B cell (primary cell): ENCODE data around the gene HK2. TPM values are rescaled to one million over a fixed set of nuclear protein-coding genes. Genes with fewer than 3 reads are reported as not detected.

ENCODE experiments used
- ATAC-seq: fragments of 200-7000 bp; cut with Tn5 transposase; one replicate; pipeline ENCODE4 v1.10.0; 2021; ENCODE audit warnings: low read depth, mild to moderate bottlenecking, moderate number of reproducible peaks, moderate library complexity
- CTCF ChIA-PET: fragments of 350-600 bp; sonication (Branson Sonifier 250); formaldehyde crosslinking; loops from one replicate; lab custom pipeline; 2021; ENCODE audit warnings: antibody characterized with exemption, inconsistent platforms; lab: Charles Lee
- POLR2A ChIA-PET: fragments of 350-600 bp; sonication (Branson Sonifier 250); formaldehyde crosslinking; loops from one replicate; lab custom pipeline; 2021; ENCODE audit warnings: antibody characterized with exemption; lab: Charles Lee
- DNase-seq: peaks from one replicate; pipeline ENCODE4 v3.0.0; 2013
- H2AFZ ChIP-seq: 2 replicates; pipeline ENCODE4 v1.6.1; 2012; ENCODE audit warnings: mild to moderate bottlenecking, low read depth, low read length; ENCODE audit not compliant: insufficient read depth, poor library complexity, severe bottlenecking
- H3K27ac ChIP-seq, 2 donors: 1 replicate in 1 of 2; 2 replicates in 1 of 2; pipeline ENCODE4 v1.5.1; 2012 to 2013; ENCODE audit warnings: low read length in 2 of 2, mild to moderate bottlenecking in 2 of 2, moderate library complexity in 1 of 2
- H3K27me3 ChIP-seq, 4 experiments: fragments of 200-600 bp in 1 of 4; sonication (generic) in 1 of 4; replicated peaks in 1 of 4; 1 replicate in 2 of 4; 2 replicates in 2 of 4; pipeline versions ENCODE4 v1.6.1 to v1.7.0; 2013 to 2016; ENCODE audit warnings: low read length in 3 of 4, mild to moderate bottlenecking in 2 of 4, mixed read lengths in 1 of 4, moderate library complexity in 1 of 4; ENCODE audit not compliant: insufficient read depth in 4 of 4, control insufficient read depth in 3 of 4; ENCODE audit errors: control extremely low read depth in 1 of 4
- H3K36me3 ChIP-seq, 2 experiments: replicated peaks in 1 of 2; 1 replicate in 1 of 2; 2 replicates in 1 of 2; pipeline versions ENCODE4 v1.6.1 to v1.7.1; 2013; ENCODE audit warnings: low read length in 1 of 2; ENCODE audit not compliant: insufficient read depth in 2 of 2, control insufficient read depth in 1 of 2; ENCODE audit errors: control extremely low read depth in 1 of 2, extremely low read depth in 1 of 2
- H3K4me1 ChIP-seq, 2 donors: fragments of 200-600 bp in 1 of 2; sonication (generic) in 1 of 2; 1 replicate in 1 of 2; 2 replicates in 1 of 2; pipeline versions ENCODE4 v1.5.1 to v1.6.1; 2013 to 2017; ENCODE audit warnings: low read length in 2 of 2; ENCODE audit not compliant: control insufficient read depth in 2 of 2, insufficient read depth in 2 of 2
- H3K4me2 ChIP-seq: replicated peaks from 2 replicates; pipeline ENCODE3; 2012; ENCODE audit warnings: mild to moderate bottlenecking, low read depth, low read length; ENCODE audit not compliant: poor library complexity, severe bottlenecking
- H3K4me3 ChIP-seq, 5 experiments: fragments of 200-600 bp in 1 of 5; sonication (generic) in 1 of 5; 1 replicate in 3 of 5; 2 replicates in 2 of 5; pipeline versions ENCODE4 v1.5.1 to v1.7.0; 2011 to 2016; ENCODE audit warnings: low read length in 4 of 5, mild to moderate bottlenecking in 4 of 5, low read depth in 2 of 5, control low read depth in 1 of 5, moderate library complexity in 1 of 5; ENCODE audit not compliant: insufficient read depth in 1 of 5; ENCODE audit errors: control extremely low read depth in 1 of 5, extremely low read depth in 1 of 5
- H3K79me2 ChIP-seq: fragments of 200-600 bp; sonication (generic); one replicate; pipeline ENCODE4 v1.6.0; 2016; ENCODE audit warnings: low read length; ENCODE audit not compliant: control insufficient read depth, insufficient read depth
- H3K9ac ChIP-seq: fragments of 200-600 bp; sonication (generic); 2 replicates; pipeline ENCODE4 v1.6.1; 2017; ENCODE audit warnings: mild to moderate bottlenecking, low read length, moderate library complexity
- H3K9me3 ChIP-seq, 3 donors: one replicate each; pipeline versions ENCODE4 v1.6.1 to v1.7.1; 2013; ENCODE audit warnings: low read length in 2 of 3; ENCODE audit not compliant: control insufficient read depth in 2 of 3, insufficient read depth in 1 of 3; ENCODE audit errors: control extremely low read depth in 1 of 3
- H4K20me1 ChIP-seq: 2 replicates; pipeline ENCODE4 v1.6.0; 2012; ENCODE audit warnings: mild to moderate bottlenecking, low read length; ENCODE audit not compliant: insufficient read depth, control insufficient read depth, poor library complexity, severe bottlenecking
- H3K27ac Mint-ChIP-seq: one replicate; pipeline ENCODE4 v1.8.0; 2021; ENCODE audit warnings: mixed read lengths
- H3K27me3 Mint-ChIP-seq: one replicate; pipeline ENCODE4 v1.8.0; 2021; ENCODE audit warnings: mixed read lengths
- H3K4me1 Mint-ChIP-seq: one replicate; pipeline ENCODE4 v1.8.0; 2021; ENCODE audit warnings: mixed read lengths
- H3K4me3 Mint-ChIP-seq: one replicate; pipeline ENCODE4 v1.8.0; 2021; ENCODE audit warnings: mixed read lengths
- H3K9me3 Mint-ChIP-seq: one replicate; pipeline ENCODE4 v1.8.0; 2022; ENCODE audit warnings: mixed read lengths; ENCODE audit not compliant: insufficient read depth
- EZH2 ChIP-seq: IDR thresholded peaks from 2 replicates; pipeline ENCODE4 v1.6.1; 2012; ENCODE audit warnings: borderline replicate concordance, low read depth, mild to moderate bottlenecking, moderate library complexity, low read length; ENCODE audit not compliant: insufficient read depth, poor library complexity, severe bottlenecking
- WGBS: methylation state at CpG from one replicate; pipeline ENCODE4 v1.1.5; 2013; ENCODE audit warnings: missing lambda C conversion rate; ENCODE audit not compliant: insufficient coverage; 5-methylcytosine and 5-hydroxymethylcytosine counted together
- intact Hi-C: fragments of 100-400 bp; cut with micrococcal nuclease; formaldehyde crosslinking; loops from one replicate; pipeline ENCODE4 v1.10.0; 2022
- polyA plus RNA-seq: library from polyadenylated mRNA; depleted of rRNA; stranded (reverse); fragments of >200 nt; gene quantifications from 2 replicates; pipeline ENCODE4 v1.2.3, GENCODE V29; 2012
- total RNA-seq, 2 donors: library from RNA; stranded (reverse); fragments of 120-200 nt in 1 of 2; gene quantifications; 1 replicate in 1 of 2; 2 replicates in 1 of 2; pipeline versions ENCODE4 v1.2.3 to v1.2.4, GENCODE V29; 2013 to 2022
- TF ChIP-seq, protein P1 (sequence below): fragments of 200-600 bp; IDR thresholded peaks from one replicate; pipeline ENCODE4 v1.8.0; 2022; ENCODE audit warnings: antibody characterized with exemption, mild to moderate bottlenecking

The HK2 gene
- total and polyA plus RNA-seq, 2 donors (not counting 1 experiment from before 2014, with no cell fraction given) = 5.0 to 5.7 TPM

DNA sequence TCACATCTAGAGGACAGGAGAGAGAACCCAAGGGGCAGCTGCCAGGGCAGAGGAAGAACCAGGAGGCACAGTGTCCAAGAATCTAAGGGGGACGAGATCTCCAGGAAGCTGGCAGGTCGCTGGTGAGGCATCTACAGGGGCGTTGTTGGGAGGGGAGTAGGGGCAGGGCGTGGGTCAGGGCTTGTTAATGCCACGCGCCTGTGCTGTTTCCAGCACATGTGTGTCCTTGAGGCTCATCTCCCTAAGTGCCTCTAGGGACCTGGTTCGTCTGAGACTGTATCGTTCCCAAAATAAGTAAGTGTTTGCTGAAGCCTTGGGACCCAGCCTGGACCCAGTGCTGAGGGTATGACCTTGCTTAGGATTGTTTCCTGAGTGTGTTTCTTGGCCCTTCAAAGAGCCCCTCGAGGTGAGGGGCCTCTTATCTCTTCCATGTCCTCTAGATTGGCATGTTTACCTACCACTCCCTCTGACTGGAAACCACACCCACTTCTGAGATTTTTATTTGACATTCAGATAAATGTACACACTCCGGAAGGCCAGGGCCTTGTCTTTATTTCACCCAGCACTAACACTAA is 22.2 kb downstream of the HK2 start:
- no peak for DNase-seq
- Mint-ChIP-seq H3K4me3 (no peak overlapping the region), H3K27me3 (no peaks in the 10 kb centered on the region), H3K9me3 (no peaks in the 10 kb centered on the region), H3K4me1 (peaks cover 11% of the 10 kb centered on the region), H3K27ac (no peak overlapping the region)
- Histone ChIP-seq H3K9me3 (no peaks in the 10 kb centered on the region), H3K4me3 (no peak overlapping the region), H3K4me1 (peaks cover 12 to 14% of the 10 kb centered on the region in 2 donors), H3K4me2 (no peak overlapping the region), H3K79me2 (peaks cover 66% of the 10 kb centered on the region), H3K36me3 (peaks cover 2 to 22% of the 10 kb centered on the region in 2 experiments), H2AFZ (no peak overlapping the region), H3K27ac (no peak overlapping the region), H3K27me3 (no peaks in the 10 kb centered on the region), H4K20me1 (no peaks in the 10 kb centered on the region), H3K9ac (no peak overlapping the region)
- no peak for TF ChIP-seq EZH2
- TF ChIP-seq, protein P1, sequence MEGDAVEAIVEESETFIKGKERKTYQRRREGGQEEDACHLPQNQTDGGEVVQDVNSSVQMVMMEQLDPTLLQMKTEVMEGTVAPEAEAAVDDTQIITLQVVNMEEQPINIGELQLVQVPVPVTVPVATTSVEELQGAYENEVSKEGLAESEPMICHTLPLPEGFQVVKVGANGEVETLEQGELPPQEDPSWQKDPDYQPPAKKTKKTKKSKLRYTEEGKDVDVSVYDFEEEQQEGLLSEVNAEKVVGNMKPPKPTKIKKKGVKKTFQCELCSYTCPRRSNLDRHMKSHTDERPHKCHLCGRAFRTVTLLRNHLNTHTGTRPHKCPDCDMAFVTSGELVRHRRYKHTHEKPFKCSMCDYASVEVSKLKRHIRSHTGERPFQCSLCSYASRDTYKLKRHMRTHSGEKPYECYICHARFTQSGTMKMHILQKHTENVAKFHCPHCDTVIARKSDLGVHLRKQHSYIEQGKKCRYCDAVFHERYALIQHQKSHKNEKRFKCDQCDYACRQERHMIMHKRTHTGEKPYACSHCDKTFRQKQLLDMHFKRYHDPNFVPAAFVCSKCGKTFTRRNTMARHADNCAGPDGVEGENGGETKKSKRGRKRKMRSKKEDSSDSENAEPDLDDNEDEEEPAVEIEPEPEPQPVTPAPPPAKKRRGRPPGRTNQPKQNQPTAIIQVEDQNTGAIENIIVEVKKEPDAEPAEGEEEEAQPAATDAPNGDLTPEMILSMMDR = no peak
- 83% methylated on average over 8 of the region's 10 CpGs for WGBS
- ChIA-PET POLR2A (no interaction called here), CTCF (no interaction called here)
- no peak for ATAC-seq
- intact Hi-C loops = no loop called here

DNA sequence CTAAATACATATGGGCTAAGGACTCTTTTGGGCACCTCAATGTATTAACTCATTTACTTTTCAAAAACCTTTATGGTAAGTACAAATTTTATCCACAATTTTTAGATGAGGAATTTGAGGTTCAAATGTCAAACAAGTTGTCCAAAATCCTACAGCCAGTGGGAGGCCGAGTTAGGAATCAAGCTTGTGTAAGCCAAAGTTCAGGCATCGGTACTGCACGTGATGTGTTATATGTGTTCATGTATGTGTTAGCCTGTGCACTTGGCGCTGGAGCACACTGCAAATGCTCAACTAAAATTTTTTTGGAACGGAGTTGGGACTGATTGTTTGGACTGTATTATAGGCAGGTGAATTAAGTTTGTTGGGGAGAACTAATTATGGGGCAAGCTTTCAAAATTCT is 22.7 kb downstream of the HK2 start:
- Histone ChIP-seq H3K9me3 (no peaks in the 10 kb centered on the region), H2AFZ (no peak overlapping the region), H3K9ac (no peak overlapping the region), H4K20me1 (no peaks in the 10 kb centered on the region), H3K4me3 (no peak overlapping the region), H3K36me3 (peaks cover 2 to 22% of the 10 kb centered on the region in 2 experiments), H3K79me2 (peaks cover 62% of the 10 kb centered on the region), H3K4me1 (peaks cover 7 to 9% of the 10 kb centered on the region in 2 donors), H3K27me3 (no peaks in the 10 kb centered on the region), H3K4me2 (no peak overlapping the region), H3K27ac (no peak overlapping the region)
- DNase-seq (no peak), ATAC-seq (no peak)
- no peaks in the 10 kb centered on the region for H3K9me3 Mint-ChIP-seq
- CTCF ChIA-PET = no interaction called here
- H3K27ac Mint-ChIP-seq = no peak overlapping the region
- no peaks in the 10 kb centered on the region for H3K27me3 Mint-ChIP-seq
- WGBS = 98% methylated on average over 5 of the region's 5 CpGs
- intact Hi-C loops = no loop called here
- TF ChIP-seq, protein P1 = no peak
- no peak for TF ChIP-seq EZH2
- POLR2A ChIA-PET = no interaction called here
- peaks cover 6% of the 10 kb centered on the region for H3K4me1 Mint-ChIP-seq
- H3K4me3 Mint-ChIP-seq = no peak overlapping the region
